ENCODE data around the gene KIF3B. TPM values are rescaled to one million over a fixed set of nuclear protein-coding genes. Genes with fewer than 3 reads are reported as not detected.
"Not testable (repeated sequence)": the region's sequence is repeated elsewhere in the genome, so short reads cannot be mapped to it uniquely, and the experiment has no call there.

The KIF3B gene
- total and polyA plus RNA-seq, 2 donors from 2014 or later, result 31.6 to 62.2 TPM

GRCh38 chr20:32382102-32382950 is 104.9 kb downstream of the KIF3B start:
- Histone ChIP-seq H3K27ac (ENCODE audit: low read depth in 2 of 2, low read length in 2 of 2) (no peak overlapping the region), H3K4me1 (ENCODE audit: control insufficient read depth in 2 of 3, insufficient read depth in 2 of 3, low read depth in 1 of 3, low read length in 3 of 3) (peaks cover 0 to 8% (median 4%) of the 10 kb centered on the region in 3 donors), H3K27me3 (ENCODE audit: control insufficient read depth, insufficient read depth, low read length) (no peaks in the 10 kb centered on the region), H3K4me3 (ENCODE audit: low read length in 3 of 3) (no peak overlapping the region), H3K9me3 (ENCODE audit: control insufficient read depth in 2 of 3, insufficient read depth in 1 of 3, low read length in 3 of 3) (no peaks in the 10 kb centered on the region), H3K9ac (ENCODE audit: low read length in 3 of 3) (no peak overlapping the region), H3K36me3 (ENCODE audit: control insufficient read depth in 2 of 3, insufficient read depth in 3 of 3, low read length in 3 of 3) (peaks cover 0 to 2% (median 0%) of the 10 kb centered on the region in 3 donors)
- FAIRE-seq (no peak), DNase-seq (no peak)
- TF ChIP-seq, protein P1, sequence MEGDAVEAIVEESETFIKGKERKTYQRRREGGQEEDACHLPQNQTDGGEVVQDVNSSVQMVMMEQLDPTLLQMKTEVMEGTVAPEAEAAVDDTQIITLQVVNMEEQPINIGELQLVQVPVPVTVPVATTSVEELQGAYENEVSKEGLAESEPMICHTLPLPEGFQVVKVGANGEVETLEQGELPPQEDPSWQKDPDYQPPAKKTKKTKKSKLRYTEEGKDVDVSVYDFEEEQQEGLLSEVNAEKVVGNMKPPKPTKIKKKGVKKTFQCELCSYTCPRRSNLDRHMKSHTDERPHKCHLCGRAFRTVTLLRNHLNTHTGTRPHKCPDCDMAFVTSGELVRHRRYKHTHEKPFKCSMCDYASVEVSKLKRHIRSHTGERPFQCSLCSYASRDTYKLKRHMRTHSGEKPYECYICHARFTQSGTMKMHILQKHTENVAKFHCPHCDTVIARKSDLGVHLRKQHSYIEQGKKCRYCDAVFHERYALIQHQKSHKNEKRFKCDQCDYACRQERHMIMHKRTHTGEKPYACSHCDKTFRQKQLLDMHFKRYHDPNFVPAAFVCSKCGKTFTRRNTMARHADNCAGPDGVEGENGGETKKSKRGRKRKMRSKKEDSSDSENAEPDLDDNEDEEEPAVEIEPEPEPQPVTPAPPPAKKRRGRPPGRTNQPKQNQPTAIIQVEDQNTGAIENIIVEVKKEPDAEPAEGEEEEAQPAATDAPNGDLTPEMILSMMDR (IDR thresholded peaks at IDR 0.05; ENCODE audit: borderline replicate concordance, extremely low read depth, insufficient read depth), result no peak
- intact Hi-C loops (cut with DNase I), result no loop called here

- DNase-seq; H3K9ac ChIP-seq (ENCODE audit: low read length in 3 of 3); H3K4me3 ChIP-seq (ENCODE audit: low read length in 3 of 3); H3K27me3 ChIP-seq (ENCODE audit: control insufficient read depth, insufficient read depth, low read length); H3K9me3 ChIP-seq (ENCODE audit: control insufficient read depth in 2 of 3, insufficient read depth in 1 of 3, low read length in 3 of 3); H3K36me3 ChIP-seq (ENCODE audit: control insufficient read depth in 2 of 3, insufficient read depth in 3 of 3, low read length in 3 of 3); H3K4me1 ChIP-seq (ENCODE audit: control insufficient read depth in 2 of 3, insufficient read depth in 2 of 3, low read depth in 1 of 3, low read length in 3 of 3); intact Hi-C loops (cut with DNase I); H3K27ac ChIP-seq (ENCODE audit: low read depth in 2 of 2, low read length in 2 of 2); FAIRE-seq: not testable (repeated sequence)
Observed at GRCh38 chr20:32383441-32383840, 106.0 kb downstream of the KIF3B start.

Other genes starting within 250 kb of the KIF3B start
- 24.0 TPM for gene HCK, start 225.4 kb upstream of the KIF3B start, total RNA-seq
- 3.9 TPM for gene HCK, start 225.4 kb upstream of the KIF3B start, polyA plus RNA-seq (ENCODE audit: insufficient read depth, low read depth, low replicate concordance)
- 52.0 TPM for gene TM9SF4, start 167.9 kb upstream of the KIF3B start, total RNA-seq
- gene TM9SF4, start 167.9 kb upstream of the KIF3B start, polyA plus RNA-seq (ENCODE audit: insufficient read depth, low read depth, low replicate concordance), result 26.3 TPM
- 9.2 TPM for gene PLAGL2, start 69.9 kb upstream of the KIF3B start, total RNA-seq
- gene PLAGL2, start 69.9 kb upstream of the KIF3B start, polyA plus RNA-seq (ENCODE audit: insufficient read depth, low read depth, low replicate concordance), result 3.8 TPM
- gene POFUT1, start 69.8 kb upstream of the KIF3B start, total RNA-seq, result 36.7 TPM
- 16.7 TPM for gene POFUT1, start 69.8 kb upstream of the KIF3B start, polyA plus RNA-seq (ENCODE audit: insufficient read depth, low read depth, low replicate concordance)
- 71.1 TPM for gene ASXL1, start 80.7 kb downstream of the KIF3B start, total RNA-seq
- gene ASXL1, start 80.7 kb downstream of the KIF3B start, polyA plus RNA-seq (ENCODE audit: insufficient read depth, low read depth, low replicate concordance), result 16.2 TPM